ENCODE data around the gene SCYL1. TPM values are rescaled to one million over a fixed set of nuclear protein-coding genes. Genes with fewer than 3 reads are reported as not detected.

The SCYL1 gene
- total RNA-seq, 2 experiments from 2014 or later, result 66.5 to 78.8 TPM

GRCh38 chr11:65537620-65538231 lies 12.8 kb downstream of the SCYL1 start:
- intact Hi-C loops (cut with DNase I, micrococcal nuclease), result no loop called here
- Mint-ChIP-seq H3K27ac (no peak overlapping the region), H3K4me1 (peaks cover 10% of the 10 kb centered on the region), H3K9me3 (ENCODE audit: low read depth) (no peaks in the 10 kb centered on the region), H3K36me3 (ENCODE audit: low read depth) (peaks cover 15% of the 10 kb centered on the region), H3K27me3 (no peaks in the 10 kb centered on the region), H3K4me3 (no peak overlapping the region)
- POLR2A ChIA-PET, result interaction anchor here (0.6 kb wide), 1 partner anchor 420 kb away, joined by 3 read pairs; no protein-coding TSS in a partner anchor
- ATAC-seq (no peak), DNase-seq (no peak)
- CTCF ChIA-PET, result interaction anchor here (0.7 to 4.9 kb wide), 3 partner anchors 8 to 153 kb away, joined by 3 to 49 read pairs (median 3); no protein-coding TSS in a partner anchor

GRCh38 chr11:65538232-65538914 lies 13.5 kb downstream of the SCYL1 start:
- intact Hi-C loops (cut with DNase I, micrococcal nuclease), result no loop called here
- H3K4me3 Mint-ChIP-seq, result peak overlapping the region; percentile 17
- ChIA-PET CTCF (interaction anchor here (0.6 to 4.9 kb wide), 4 partner anchors 8 to 153 kb away, joined by 3 to 49 read pairs (median 4); no protein-coding TSS in a partner anchor), POLR2A (interaction anchor here (0.6 to 0.7 kb wide), 3 partner anchors 13 to 420 kb away, joined by 3 read pairs; no protein-coding TSS in a partner anchor)
- no peak for ATAC-seq
- peaks cover 13% of the 10 kb centered on the region for H3K36me3 Mint-ChIP-seq (ENCODE audit: low read depth)
- no peak overlapping the region for H3K27ac Mint-ChIP-seq
- no peaks in the 10 kb centered on the region for H3K27me3 Mint-ChIP-seq
- no peak for DNase-seq
- H3K4me1 Mint-ChIP-seq, result peaks cover 10% of the 10 kb centered on the region
- no peaks in the 10 kb centered on the region for H3K9me3 Mint-ChIP-seq (ENCODE audit: low read depth)

- H3K9me3 Mint-ChIP-seq (ENCODE audit: low read depth), result no peaks in the 10 kb centered on the region
- ATAC-seq (no peak), DNase-seq (no peak)
- H3K27ac Mint-ChIP-seq, result no peak overlapping the region
- peaks cover 14% of the 10 kb centered on the region for H3K36me3 Mint-ChIP-seq (ENCODE audit: low read depth)
- intact Hi-C loops (cut with DNase I, micrococcal nuclease), result no loop called here
- H3K4me3 Mint-ChIP-seq, result no peak overlapping the region
- peaks cover 10% of the 10 kb centered on the region for H3K4me1 Mint-ChIP-seq
- H3K27me3 Mint-ChIP-seq, result no peaks in the 10 kb centered on the region
- POLR2A ChIA-PET, result interaction anchor here (0.6 to 1.4 kb wide), 3 partner anchors 13 to 206 kb away, joined by 3 to 6 read pairs (median 3); partner anchors contain the start of gene FAM89B
- CTCF ChIA-PET, result interaction anchor here (0.6 to 4.9 kb wide), 5 partner anchors 8 to 122 kb away, joined by 4 to 49 read pairs (median 26); partner anchors contain the start of genes FAM89B, SCYL1 and ZNRD2
These were observed 14.2 kb downstream of the SCYL1 start for GRCh38 chr11:65538915-65539743.

GRCh38 chr11:65539744-65540289 lies 14.9 kb downstream of the SCYL1 start:
- ATAC-seq, result peak; percentile 76
- ChIA-PET CTCF (interaction anchor here (0.6 to 4.9 kb wide), 17 partner anchors 14 to 278 kb away, joined by 3 to 49 read pairs (median 4); partner anchors contain the start of genes EHBP1L1, FAM89B, KCNK7 and PCNX3), POLR2A (interaction anchor here (0.5 to 1.4 kb wide), 3 partner anchors 26 to 33 kb away, joined by 3 to 6 read pairs (median 4); partner anchors contain the start of gene FAM89B)
- Mint-ChIP-seq H3K4me3 (peak overlapping the region; percentile 72), H3K9me3 (ENCODE audit: low read depth) (no peaks in the 10 kb centered on the region), H3K27me3 (no peaks in the 10 kb centered on the region), H3K27ac (no peak overlapping the region), H3K36me3 (ENCODE audit: low read depth) (peaks cover 14% of the 10 kb centered on the region), H3K4me1 (peaks cover 10% of the 10 kb centered on the region)
- no peak for DNase-seq
- intact Hi-C loops (cut with DNase I, micrococcal nuclease), result loop anchor here (1.0 kb wide), 10 partner anchors 15 to 186 kb away; partner anchors contain the start of genes PCNX3 (in 2 of the 2), ZNRD2 (in 2 of the 2), FRMD8 (in 1 of the 2) and SCYL1 (in 1 of the 2)

GRCh38 chr11:65540290-65541092 lies 15.6 kb downstream of the SCYL1 start:
- Mint-ChIP-seq H3K9me3 (ENCODE audit: low read depth) (no peaks in the 10 kb centered on the region), H3K36me3 (ENCODE audit: low read depth) (peaks cover 15% of the 10 kb centered on the region), H3K27me3 (no peaks in the 10 kb centered on the region), H3K27ac (peak overlapping the region; percentile 81), H3K4me3 (peak overlapping the region; percentile 72), H3K4me1 (peaks cover 15% of the 10 kb centered on the region)
- POLR2A ChIA-PET, result interaction anchor here (0.5 to 1.4 kb wide), 4 partner anchors 26 to 73 kb away, joined by 3 to 6 read pairs (median 4); partner anchors contain the start of gene FAM89B
- DNase-seq (peak; percentile 93), ATAC-seq (peak; percentile 89)
- CTCF ChIA-PET, result interaction anchor here (0.5 to 4.9 kb wide), 26 partner anchors 10 to 279 kb away, joined by 3 to 49 read pairs (median 4); partner anchors contain the start of genes EHBP1L1, FAM89B, KCNK7 and PCNX3
- intact Hi-C loops (cut with DNase I, micrococcal nuclease), result loop anchor here (1.0 kb wide), 10 partner anchors 15 to 186 kb away; partner anchors contain the start of genes PCNX3 (in 2 of the 2), ZNRD2 (in 2 of the 2), FRMD8 (in 1 of the 2) and SCYL1 (in 1 of the 2)

- ChIA-PET CTCF (interaction anchor here (0.5 to 4.9 kb wide), 26 partner anchors 11 to 510 kb away, joined by 3 to 49 read pairs (median 4); partner anchors contain the start of genes EHBP1L1, FAM89B, KCNK7 and PCNX3), POLR2A (interaction anchor here (0.6 to 1.2 kb wide), 3 partner anchors 30 to 72 kb away, joined by 3 read pairs; no protein-coding TSS in a partner anchor)
- peaks cover 22% of the 10 kb centered on the region for H3K4me1 Mint-ChIP-seq
- ATAC-seq, result no peak
- no peak for DNase-seq
- no peaks in the 10 kb centered on the region for H3K9me3 Mint-ChIP-seq (ENCODE audit: low read depth)
- peaks cover 16% of the 10 kb centered on the region for H3K36me3 Mint-ChIP-seq (ENCODE audit: low read depth)
- no peaks in the 10 kb centered on the region for H3K27me3 Mint-ChIP-seq
- peak overlapping the region; percentile 72 for H3K4me3 Mint-ChIP-seq
- H3K27ac Mint-ChIP-seq, result peak overlapping the region; percentile 81
- intact Hi-C loops (cut with DNase I, micrococcal nuclease), result no loop called here
These were observed 16.5 kb downstream of the SCYL1 start for GRCh38 chr11:65541093-65541982.

GRCh38 chr11:65542738-65543390 lies 18.0 kb downstream of the SCYL1 start:
- H3K36me3 Mint-ChIP-seq (ENCODE audit: low read depth), result peaks cover 16% of the 10 kb centered on the region
- no peaks in the 10 kb centered on the region for H3K27me3 Mint-ChIP-seq
- intact Hi-C loops (cut with DNase I, micrococcal nuclease), result no loop called here
- H3K4me1 Mint-ChIP-seq, result peaks cover 32% of the 10 kb centered on the region
- no peak overlapping the region for H3K4me3 Mint-ChIP-seq
- H3K9me3 Mint-ChIP-seq (ENCODE audit: low read depth), result no peaks in the 10 kb centered on the region
- H3K27ac Mint-ChIP-seq, result peak overlapping the region; percentile 18
- ATAC-seq, result no peak
- ChIA-PET POLR2A (no interaction called here), CTCF (interaction anchor here (1.0 to 4.9 kb wide), 5 partner anchors 14 to 45 kb away, joined by 3 to 49 read pairs (median 3); partner anchors contain the start of gene EHBP1L1)
- DNase-seq, result no peak

- H3K9me3 Mint-ChIP-seq (ENCODE audit: low read depth), result no peaks in the 10 kb centered on the region
- peaks cover 48% of the 10 kb centered on the region for H3K4me1 Mint-ChIP-seq
- intact Hi-C loops (cut with DNase I, micrococcal nuclease), result loop anchor here in 1 of 2 experiments (1.0 kb wide), 5 partner anchors 21 to 373 kb away; partner anchors contain the start of genes C11orf68, DRAP1, PCNX3 and SCYL1
- ATAC-seq (peak; percentile 2), DNase-seq (no peak)
- no peaks in the 10 kb centered on the region for H3K27me3 Mint-ChIP-seq
- H3K27ac Mint-ChIP-seq, result peak overlapping the region; percentile 87
- H3K36me3 Mint-ChIP-seq (ENCODE audit: low read depth), result peaks cover 21% of the 10 kb centered on the region
- peak overlapping the region; percentile 72 for H3K4me3 Mint-ChIP-seq
- CTCF ChIA-PET, result interaction anchor here (0.8 to 3.0 kb wide), 6 partner anchors 16 to 193 kb away, joined by 3 to 16 read pairs (median 5); partner anchors contain the start of genes FAM89B and ZNRD2
- POLR2A ChIA-PET, result no interaction called here
These were observed 21.0 kb downstream of the SCYL1 start for GRCh38 chr11:65545853-65546216.
